ENCODE data around the gene CHRNA4.

- TF ChIP-seq, protein P1, sequence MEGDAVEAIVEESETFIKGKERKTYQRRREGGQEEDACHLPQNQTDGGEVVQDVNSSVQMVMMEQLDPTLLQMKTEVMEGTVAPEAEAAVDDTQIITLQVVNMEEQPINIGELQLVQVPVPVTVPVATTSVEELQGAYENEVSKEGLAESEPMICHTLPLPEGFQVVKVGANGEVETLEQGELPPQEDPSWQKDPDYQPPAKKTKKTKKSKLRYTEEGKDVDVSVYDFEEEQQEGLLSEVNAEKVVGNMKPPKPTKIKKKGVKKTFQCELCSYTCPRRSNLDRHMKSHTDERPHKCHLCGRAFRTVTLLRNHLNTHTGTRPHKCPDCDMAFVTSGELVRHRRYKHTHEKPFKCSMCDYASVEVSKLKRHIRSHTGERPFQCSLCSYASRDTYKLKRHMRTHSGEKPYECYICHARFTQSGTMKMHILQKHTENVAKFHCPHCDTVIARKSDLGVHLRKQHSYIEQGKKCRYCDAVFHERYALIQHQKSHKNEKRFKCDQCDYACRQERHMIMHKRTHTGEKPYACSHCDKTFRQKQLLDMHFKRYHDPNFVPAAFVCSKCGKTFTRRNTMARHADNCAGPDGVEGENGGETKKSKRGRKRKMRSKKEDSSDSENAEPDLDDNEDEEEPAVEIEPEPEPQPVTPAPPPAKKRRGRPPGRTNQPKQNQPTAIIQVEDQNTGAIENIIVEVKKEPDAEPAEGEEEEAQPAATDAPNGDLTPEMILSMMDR (IDR thresholded peaks at IDR 0.05) = no peak
- TF ChIP-seq POLR2A (IDR thresholded peaks at IDR 0.05) (no peak), EP300 (IDR thresholded peaks at IDR 0.05) (no peak)
These were observed 12.8 kb upstream of the CHRNA4 start for GRCh38 chr20:63373996-63374395.
